Esophagus muscularis mucosa (tissue), 4 donors: Measurements from ENCODE around the gene PSMA8. TPM values are rescaled to one million over a fixed set of nuclear protein-coding genes. Genes with fewer than 3 reads are reported as not detected.

ENCODE experiments used
- DNase-seq: peaks from one replicate; pipeline ENCODE4 v3.0.0-alpha.2; 2017; ENCODE audit errors: extremely low spot score
- H3K27ac ChIP-seq, 4 donors: fragments of 200-600 bp; sonication (generic); replicated peaks in 1 of 4; 1 replicate in 3 of 4; 2 replicates in 1 of 4; pipeline ENCODE4 v1.5.1; 2016 to 2019; ENCODE audit warnings: mild to moderate bottlenecking in 1 of 4
- H3K27me3 ChIP-seq, 4 donors: fragments of 200-600 bp; sonication (generic); one replicate each; pipeline versions ENCODE4 v1.5.1 to v1.6.0; 2016 to 2019
- H3K36me3 ChIP-seq, 4 donors: fragments of 200-600 bp; sonication (generic); one replicate each; pipeline ENCODE4 v1.5.1; 2016 to 2019
- H3K4me1 ChIP-seq, 4 donors: fragments of 200-600 bp; sonication (generic); one replicate each; pipeline ENCODE4 v1.5.1; 2016 to 2019
- H3K4me3 ChIP-seq, 4 donors: fragments of 200-600 bp; sonication (generic); 1 replicate in 2 of 4; 2 replicates in 2 of 4; pipeline ENCODE4 v1.5.1; 2016 to 2019; ENCODE audit warnings: mild to moderate bottlenecking in 4 of 4, moderate library complexity in 1 of 4
- H3K9me3 ChIP-seq, 4 donors: fragments of 200-600 bp; sonication (generic); 1 replicate in 3 of 4; 2 replicates in 1 of 4; pipeline ENCODE4 v1.5.1; 2016 to 2019
- EP300 ChIP-seq: sonication (generic); formaldehyde crosslinking; IDR thresholded peaks from one replicate; pipeline ENCODE4 v1.6.1; 2017; ENCODE audit warnings: antibody characterized with exemption
- POLR2A ChIP-seq: fragments of 450-650 bp; IDR thresholded peaks from one replicate; pipeline ENCODE4 v1.6.1; 2017; ENCODE audit warnings: antibody characterized with exemption, moderate library complexity, mild to moderate bottlenecking, low read depth
- POLR2AphosphoS5 ChIP-seq, 2 donors: sonication (generic); formaldehyde crosslinking; IDR thresholded peaks; one replicate each; pipeline ENCODE4 v1.6.1; 2017; ENCODE audit warnings: antibody characterized with exemption in 2 of 2
- WGBS: methylation state at CpG from one replicate; pipeline ENCODE4 v1.1.5; 2018; 5-methylcytosine and 5-hydroxymethylcytosine counted together
- intact Hi-C: fragments of 100-400 bp; cut with DNase I; formaldehyde crosslinking; loops from one replicate; pipeline ENCODE4 v1.15.1; 2023
- total RNA-seq, 4 donors: library from RNA; depleted of rRNA; stranded (reverse); fragments of >200 nt; gene quantifications; one replicate each; pipeline versions ENCODE4 v1.1.0 to v1.2.1, GENCODE V29; 2016
- TF ChIP-seq, protein P1 (sequence below), 3 experiments: fragments of 200-600 bp in 2 of 3; fragments of 450-650 bp in 1 of 3; sonication (generic) in 2 of 3; IDR thresholded peaks; one replicate each; pipeline ENCODE4 v1.5.1; 2017 to 2019; ENCODE audit warnings: antibody characterized with exemption in 3 of 3, mild to moderate bottlenecking in 2 of 3, moderate library complexity in 1 of 3

PSMA8 gene
- total RNA-seq, 4 donors from 2014 or later, result not detected

DNA sequence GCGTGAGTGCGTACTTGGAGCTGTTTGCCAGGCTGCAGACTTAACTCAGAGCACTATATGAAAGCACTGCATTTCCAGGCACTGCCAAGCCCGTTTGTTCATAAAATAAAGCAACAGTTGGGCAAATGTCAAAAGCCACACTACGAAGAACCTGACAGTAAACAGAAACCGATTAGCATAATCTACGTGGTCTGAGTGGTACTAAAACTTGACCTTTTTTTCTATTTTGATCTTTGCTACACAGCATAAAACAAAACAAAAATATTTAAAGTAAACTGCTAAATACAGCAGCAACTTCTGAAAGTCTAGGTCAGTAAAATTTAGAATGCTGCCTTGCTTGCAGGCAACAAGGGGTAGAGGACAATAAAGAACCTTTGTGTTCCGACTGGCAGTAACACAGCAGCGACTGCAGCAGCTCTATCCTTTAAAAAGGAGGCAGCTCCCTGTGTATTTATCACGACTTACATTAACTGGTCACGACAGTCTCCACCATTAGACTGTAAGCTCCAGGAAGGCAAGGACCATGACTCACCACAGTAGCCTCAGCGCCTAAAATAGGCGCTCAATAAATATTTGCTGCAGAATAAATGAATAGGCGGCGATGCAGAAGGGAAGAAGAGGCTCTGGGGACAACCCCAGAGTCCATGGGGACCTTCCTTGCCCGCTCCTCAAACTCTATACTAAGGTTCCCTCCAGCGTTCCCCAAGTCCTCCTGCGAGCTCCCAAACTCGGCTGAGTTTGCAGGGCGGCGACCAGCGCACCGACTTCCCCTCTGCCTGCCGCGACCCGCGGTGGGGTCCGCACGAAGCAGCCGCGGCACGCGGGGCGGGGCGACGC is 44.2 kb upstream of the PSMA8 start:
- H3K27me3 ChIP-seq, result no peaks in the 10 kb centered on the region
- intact Hi-C loops, result loop anchor here (2.0 kb wide), 1 partner anchor 137 kb away; the partner anchor contains the start of gene TAF4B
- WGBS, result 2% methylated on average over 30 of the region's 35 CpGs
- peak overlapping the region; percentile 80 to 96 (median 84) for H3K4me3 ChIP-seq
- TF ChIP-seq, protein P1, sequence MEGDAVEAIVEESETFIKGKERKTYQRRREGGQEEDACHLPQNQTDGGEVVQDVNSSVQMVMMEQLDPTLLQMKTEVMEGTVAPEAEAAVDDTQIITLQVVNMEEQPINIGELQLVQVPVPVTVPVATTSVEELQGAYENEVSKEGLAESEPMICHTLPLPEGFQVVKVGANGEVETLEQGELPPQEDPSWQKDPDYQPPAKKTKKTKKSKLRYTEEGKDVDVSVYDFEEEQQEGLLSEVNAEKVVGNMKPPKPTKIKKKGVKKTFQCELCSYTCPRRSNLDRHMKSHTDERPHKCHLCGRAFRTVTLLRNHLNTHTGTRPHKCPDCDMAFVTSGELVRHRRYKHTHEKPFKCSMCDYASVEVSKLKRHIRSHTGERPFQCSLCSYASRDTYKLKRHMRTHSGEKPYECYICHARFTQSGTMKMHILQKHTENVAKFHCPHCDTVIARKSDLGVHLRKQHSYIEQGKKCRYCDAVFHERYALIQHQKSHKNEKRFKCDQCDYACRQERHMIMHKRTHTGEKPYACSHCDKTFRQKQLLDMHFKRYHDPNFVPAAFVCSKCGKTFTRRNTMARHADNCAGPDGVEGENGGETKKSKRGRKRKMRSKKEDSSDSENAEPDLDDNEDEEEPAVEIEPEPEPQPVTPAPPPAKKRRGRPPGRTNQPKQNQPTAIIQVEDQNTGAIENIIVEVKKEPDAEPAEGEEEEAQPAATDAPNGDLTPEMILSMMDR (IDR thresholded peaks at IDR 0.05), result no peak
- TF ChIP-seq EP300 (no peak), POLR2AphosphoS5 (IDR thresholded peaks at IDR 0.05) (no peak), POLR2A (no peak)
- H3K27ac ChIP-seq, result peak overlapping the region; percentile 95 to 98 (median 96)
- DNase-seq, result no peak
- no peaks in the 10 kb centered on the region for H3K9me3 ChIP-seq
- peaks cover 18 to 34% (median 31%) of the 10 kb centered on the region in 4 donors for H3K4me1 ChIP-seq
- peaks cover 0 to 24% (median 15%) of the 10 kb centered on the region in 4 donors for H3K36me3 ChIP-seq

DNA sequence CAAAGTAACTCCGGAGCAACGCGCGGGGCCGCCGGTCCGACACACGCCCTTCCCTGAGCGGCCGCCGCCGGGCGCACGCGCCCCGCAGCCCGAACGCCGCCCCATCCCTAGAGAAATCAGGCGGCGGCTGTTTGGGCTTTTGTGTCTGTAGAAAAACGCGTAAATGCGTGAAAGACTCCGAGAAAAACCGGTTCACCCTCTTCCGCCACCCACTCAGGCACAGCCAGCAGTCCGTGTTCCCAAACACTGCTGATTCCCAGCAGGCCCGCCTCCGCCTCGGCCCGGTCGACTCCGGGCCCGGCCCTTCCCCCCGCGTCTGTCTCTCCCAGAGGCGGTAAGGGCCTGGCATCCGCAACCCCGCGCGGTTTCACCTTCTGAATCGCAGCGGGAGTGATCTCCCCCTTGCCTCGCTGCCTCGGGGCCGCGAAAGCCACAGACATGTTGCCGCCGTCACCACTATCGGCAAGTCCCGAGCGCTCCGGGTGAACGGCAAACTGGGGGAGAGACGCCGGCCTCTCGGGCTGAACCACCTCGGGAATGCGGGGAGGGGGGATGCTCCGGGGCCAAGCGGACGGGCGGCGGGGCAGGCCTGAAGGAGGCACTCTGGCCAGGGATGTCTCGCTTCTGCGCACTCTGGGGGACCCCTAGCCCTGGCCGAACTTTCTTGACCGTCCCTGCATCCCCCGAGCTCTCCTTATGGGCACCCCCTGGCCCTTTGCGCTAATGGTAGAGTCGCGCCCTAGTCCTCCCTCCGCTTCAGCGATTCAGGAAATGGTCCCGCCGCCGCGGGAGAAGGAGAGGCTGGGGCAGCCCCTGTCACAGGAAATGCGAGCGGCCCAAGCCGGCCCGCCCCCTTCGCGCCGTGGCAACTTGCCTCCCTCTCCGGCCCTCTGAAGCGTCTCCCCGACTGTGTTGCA is 43.3 kb upstream of the PSMA8 start, which contains the start of gene SS18:
Gene SS18, minus strand, starts transcription at position 484 of the 917 bp plus-strand sequence. Its CDS starts 44 bp downstream, at position 440.
- peak within 1 kb of the TSS; percentile 95 to 98 (median 96) for H3K27ac ChIP-seq
- DNase-seq, result peak; percentile 97
- peaks cover 0 to 17% (median 10%) of the 10 kb centered on the region in 4 donors for H3K36me3 ChIP-seq
- TF ChIP-seq EP300, result no peak
- TF ChIP-seq, protein P1 (IDR thresholded peaks at IDR 0.05), result peak in 1 of 3 experiments; percentile 21
- peak; percentile 71 to 81 for TF ChIP-seq POLR2AphosphoS5 (IDR thresholded peaks at IDR 0.05)
- TF ChIP-seq POLR2A, result peak; percentile 49
- peaks cover 18 to 34% (median 31%) of the 10 kb centered on the region in 4 donors for H3K4me1 ChIP-seq
- H3K4me3 ChIP-seq, result peak within 1 kb of the TSS; percentile 80 to 96 (median 84)
- 2% methylated on average over 40 of the region's 89 CpGs for WGBS
- no peaks in the 10 kb centered on the region for H3K9me3 ChIP-seq
- intact Hi-C loops, result loop anchor here (2.0 kb wide), 1 partner anchor 136 kb away; the partner anchor contains the start of gene TAF4B
- H3K27me3 ChIP-seq, result no peaks in the 10 kb centered on the region

DNA sequence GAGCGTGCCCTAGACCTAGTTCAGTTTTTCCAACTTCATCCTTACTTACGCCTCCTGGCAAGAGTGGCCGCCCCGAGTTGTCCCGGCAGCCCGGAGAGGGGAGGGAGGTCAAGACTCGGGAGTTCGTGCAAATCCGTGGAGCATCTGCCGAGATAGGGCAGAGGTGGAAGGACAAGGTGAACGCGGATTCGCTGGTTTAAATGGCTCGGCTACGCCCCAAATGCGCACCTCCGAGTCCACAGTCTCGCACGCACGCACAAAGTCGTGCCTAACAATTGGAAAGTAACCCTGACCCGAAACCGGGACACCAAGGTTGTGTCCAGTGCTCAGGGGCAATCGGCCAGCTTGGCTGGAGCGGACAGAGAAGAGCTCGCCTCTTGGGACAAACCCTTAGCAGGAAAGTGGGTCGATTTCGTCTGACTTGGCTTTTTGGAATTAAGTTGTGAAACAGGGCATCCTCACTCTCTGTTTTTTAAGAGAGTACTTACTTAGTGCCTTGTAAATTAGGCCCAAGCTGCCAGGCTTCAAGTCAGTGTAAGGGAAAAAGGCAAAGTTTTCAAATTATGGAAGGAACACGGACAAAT is 42.5 kb upstream of the PSMA8 start:
- 5% methylated on average over 18 of the region's 29 CpGs for WGBS
- peaks cover 18 to 34% (median 31%) of the 10 kb centered on the region in 4 donors for H3K4me1 ChIP-seq
- intact Hi-C loops, result loop anchor here (2.0 kb wide), 1 partner anchor 136 kb away; the partner anchor contains the start of gene TAF4B
- no peak for TF ChIP-seq EP300
- no peaks in the 10 kb centered on the region for H3K27me3 ChIP-seq
- DNase-seq, result peak; percentile 93
- no peaks in the 10 kb centered on the region for H3K9me3 ChIP-seq
- H3K27ac ChIP-seq, result peak overlapping the region; percentile 95 to 98 (median 96)
- peaks cover 0 to 9% (median 5%) of the 10 kb centered on the region in 4 donors for H3K36me3 ChIP-seq
- H3K4me3 ChIP-seq, result peak overlapping the region; percentile 80 to 96 (median 84)

DNA sequence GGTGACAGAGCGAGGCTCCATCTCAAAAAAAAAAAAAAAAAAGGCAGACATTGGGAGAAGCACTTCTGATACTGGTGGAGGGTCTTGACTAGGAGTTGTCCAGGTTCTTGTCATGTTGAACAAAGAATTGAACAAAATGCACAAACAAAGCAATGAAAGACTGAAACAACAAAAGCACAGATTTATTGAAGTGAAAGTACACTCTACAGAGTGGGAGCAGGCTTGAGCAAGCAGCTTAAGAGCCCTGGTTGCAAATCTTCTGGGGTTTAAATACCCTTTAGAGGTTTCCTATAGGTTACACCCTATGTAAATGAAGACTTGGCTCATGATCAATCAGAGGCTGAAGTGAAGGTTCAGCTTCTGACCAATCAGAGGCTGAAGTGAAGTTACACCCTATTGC is 36.8 kb upstream of the PSMA8 start:
- H3K4me1 ChIP-seq, result no peaks in the 10 kb centered on the region
- no peaks in the 10 kb centered on the region for H3K9me3 ChIP-seq
- H3K27me3 ChIP-seq, result no peaks in the 10 kb centered on the region
- intact Hi-C loops, result no loop called here
- 100% methylated on average over 1 of the region's 1 CpG for WGBS
- TF ChIP-seq POLR2AphosphoS5 (IDR thresholded peaks at IDR 0.05), result no peak
- TF ChIP-seq, protein P1 (IDR thresholded peaks at IDR 0.05), result no peak
- TF ChIP-seq EP300, result no peak
- TF ChIP-seq POLR2A, result no peak
- no peak overlapping the region for H3K4me3 ChIP-seq
- no peak overlapping the region for H3K27ac ChIP-seq
- no peak for DNase-seq
- H3K36me3 ChIP-seq, result no peaks in the 10 kb centered on the region
